ENCODE results near the gene VWA8. TPM values are rescaled to one million over a fixed set of nuclear protein-coding genes. Genes with fewer than 3 reads are reported as not detected.

VWA8 gene
- total and polyA plus RNA-seq, 2 of the 8 experiments (the other 6 are each of a cell fraction or from before 2014, with no cell fraction given) = 5.9 to 19.6 TPM

DNA sequence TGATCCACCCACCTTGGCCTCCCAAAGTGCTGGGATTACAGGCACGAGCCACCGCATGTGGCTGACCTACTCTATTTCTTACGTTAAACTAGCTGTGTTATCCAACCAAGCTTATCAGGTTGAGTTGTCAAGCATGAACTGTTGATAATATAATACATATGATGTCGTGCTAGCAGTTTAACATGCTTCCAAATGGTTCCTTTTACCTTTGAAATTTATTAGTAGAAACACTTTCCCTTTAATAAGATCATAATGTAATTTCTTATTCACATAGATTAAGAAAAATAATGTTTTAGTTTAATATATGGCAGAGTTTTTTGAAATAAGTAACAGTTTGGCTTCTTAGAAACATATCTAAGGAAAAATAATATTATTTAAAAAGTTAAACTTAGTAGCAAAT, 34.4 kb upstream of the VWA8 start:
- Histone ChIP-seq H3K36me3 (ENCODE audit: control insufficient read depth in 2 of 4, insufficient read depth in 4 of 4, low read length in 3 of 4) (no peaks in the 10 kb centered on the region), H2BK12ac (ENCODE audit: low read depth, low read length) (no peak overlapping the region), H4K20me1 (replicated peaks in 1 of 2; ENCODE audit: control insufficient read depth in 1 of 2, insufficient read depth in 2 of 2, low read length in 2 of 2) (no peaks in the 10 kb centered on the region), H3K23ac (ENCODE audit: insufficient read length) (no peak overlapping the region), H3K18ac (ENCODE audit: extremely low read depth, low read length) (no peak overlapping the region), H3K79me1 (ENCODE audit: low read depth, low read length) (no peaks in the 10 kb centered on the region), H3K79me2 (ENCODE audit: control insufficient read depth in 1 of 2, insufficient read depth in 2 of 2, low read length in 2 of 2) (no peaks in the 10 kb centered on the region), H2BK20ac (ENCODE audit: low read length) (no peak overlapping the region), H2BK5ac (ENCODE audit: low read depth, low read length) (no peak overlapping the region), H2BK15ac (ENCODE audit: low read length) (no peak overlapping the region), H3K9me3 (ENCODE audit: insufficient read depth in 2 of 2, low read depth in 1 of 2, low read length in 1 of 2) (no peaks in the 10 kb centered on the region), H3K4me2 (ENCODE audit: insufficient read depth in 1 of 2, low read depth in 2 of 2, low read length in 2 of 2) (no peak overlapping the region), H2AFZ (ENCODE audit: low read length) (no peak overlapping the region), H3K56ac (replicated peaks; ENCODE audit: insufficient read length, low read depth, low read length) (no peak overlapping the region), H3K4me1 (replicated peaks in 1 of 4; ENCODE audit: control insufficient read depth in 3 of 4, insufficient read depth in 4 of 4, low read length in 3 of 4) (no peaks in the 10 kb centered on the region), H2BK120ac (replicated peaks; ENCODE audit: low read depth, low read length) (no peak overlapping the region), H3K4me3 (ENCODE audit: extremely low read depth in 1 of 4, insufficient read depth in 2 of 4, low read depth in 3 of 4, low read length in 4 of 4) (no peak overlapping the region), H4K8ac (ENCODE audit: extremely low read depth, insufficient read depth, low read length) (no peak overlapping the region), H4K91ac (replicated peaks; ENCODE audit: insufficient read length, low read length) (no peak overlapping the region), H3K27me3 (replicated peaks in 1 of 4; ENCODE audit: control insufficient read depth in 3 of 4, extremely low read depth in 1 of 4, insufficient read depth in 3 of 4, low read length in 3 of 4) (no peaks in the 10 kb centered on the region), H3K23me2 (ENCODE audit: low read depth, low read length) (no peaks in the 10 kb centered on the region), H3K14ac (ENCODE audit: insufficient read length) (no peak overlapping the region), H4K5ac (ENCODE audit: insufficient read length, low read depth, low read length) (no peak overlapping the region), H2AK5ac (ENCODE audit: low read depth, low read length) (no peak overlapping the region), H3K27ac (ENCODE audit: low read depth, low read length) (no peak overlapping the region), H3K4ac (replicated peaks; ENCODE audit: insufficient read length, low read depth, low read length) (no peak overlapping the region), H3K9ac (replicated peaks in 1 of 4; ENCODE audit: extremely low read depth in 1 of 4, low read depth in 3 of 4, low read length in 3 of 4) (no peak overlapping the region)
- FAIRE-seq = no peak
- no peak for TF ChIP-seq YY1 (IDR thresholded peaks at IDR 0.05; ENCODE audit: low read depth, low read length)
- TF ChIP-seq TAF7 (optimal IDR thresholded peaks at IDR 0.05; ENCODE audit: borderline replicate concordance, low read depth, low read length) = no peak
- TF ChIP-seq CBX5 (IDR thresholded peaks at IDR 0.05; ENCODE audit: low read depth, low read length) = no peak
- no peak for TF ChIP-seq POLR2A (IDR thresholded peaks at IDR 0.05; ENCODE audit: control extremely low read depth in 1 of 2, low read depth in 2 of 2, low read length in 2 of 2)
- TF ChIP-seq POLR2AphosphoS5 (IDR thresholded peaks at IDR 0.05; ENCODE audit: low read depth, low read length) = no peak
- TF ChIP-seq FOSL1 (IDR thresholded peaks at IDR 0.05; ENCODE audit: insufficient read depth, low read depth, low read length) = no peak
- no peak for TF ChIP-seq RAD21 (IDR thresholded peaks at IDR 0.05 in 1 of 2, conservative IDR thresholded peaks at IDR 0.05 in 1 of 2; ENCODE audit: low read depth in 2 of 2, low read length in 2 of 2)
- TF ChIP-seq BACH1 (IDR thresholded peaks at IDR 0.05; ENCODE audit: low read length) = no peak
- no peak for TF ChIP-seq POU5F1 (IDR thresholded peaks at IDR 0.05; ENCODE audit: low read depth, low read length)
- TF ChIP-seq, protein P1, sequence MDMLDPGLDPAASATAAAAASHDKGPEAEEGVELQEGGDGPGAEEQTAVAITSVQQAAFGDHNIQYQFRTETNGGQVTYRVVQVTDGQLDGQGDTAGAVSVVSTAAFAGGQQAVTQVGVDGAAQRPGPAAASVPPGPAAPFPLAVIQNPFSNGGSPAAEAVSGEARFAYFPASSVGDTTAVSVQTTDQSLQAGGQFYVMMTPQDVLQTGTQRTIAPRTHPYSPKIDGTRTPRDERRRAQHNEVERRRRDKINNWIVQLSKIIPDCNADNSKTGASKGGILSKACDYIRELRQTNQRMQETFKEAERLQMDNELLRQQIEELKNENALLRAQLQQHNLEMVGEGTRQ (IDR thresholded peaks at IDR 0.05; ENCODE audit: low read length) = no peak
- no peak for DNase-seq (ENCODE audit: low read depth in 1 of 2, low spot score in 2 of 2)
- 92% methylated on average over 4 of the region's 4 CpGs; no CpG with 5 or more reads in 1 of the 2 experiments for WGBS, 2 experiments (ENCODE audit: extremely low coverage in 1 of 2, insufficient coverage in 1 of 2, insufficient read length in 1 of 2, insufficient replicate concordance in 2 of 2, low coverage in 1 of 2, low lambda C conversion rate in 2 of 2, missing lambda C conversion rate in 1 of 2)
- CTCF ChIA-PET (ENCODE audit: partially characterized antibody) = no interaction called here
- POLR2A ChIA-PET (ENCODE audit: partially characterized antibody) = no interaction called here
